ENCODE results near the gene SEPSECS.

SEPSECS gene

GRCh38 chr4:25154594-25155265 lies 5.5 kb downstream of the SEPSECS start:
- H3K9me3 ChIP-seq (ENCODE audit: control insufficient read depth, low read length), result no peaks in the 10 kb centered on the region

GRCh38 chr4:25146076-25146475 lies 14.2 kb downstream of the SEPSECS start:
- Histone ChIP-seq H3K9me3 (ENCODE audit: control insufficient read depth, low read length) (no peaks in the 10 kb centered on the region), H3K36me3 (ENCODE audit: control insufficient read depth, insufficient read depth, low read length, severe bottlenecking) (peaks cover 19% of the 10 kb centered on the region), H3K4me3 (ENCODE audit: low read length) (no peak overlapping the region), H3K27me3 (replicated peaks; ENCODE audit: control insufficient read depth, insufficient read depth, low read length) (no peaks in the 10 kb centered on the region), H3K4me1 (ENCODE audit: control insufficient read depth, insufficient read depth, low read length) (no peaks in the 10 kb centered on the region), H3K9ac (ENCODE audit: low read length) (no peak overlapping the region)
- no peak for DNase-seq (ENCODE audit: low read depth)

More at GRCh38 chr4:25154594-25155265, 5.5 kb downstream of the SEPSECS start:
- H3K9ac ChIP-seq (ENCODE audit: low read length), result no peak overlapping the region
- H3K27me3 ChIP-seq (replicated peaks; ENCODE audit: control insufficient read depth, insufficient read depth, low read length), result no peaks in the 10 kb centered on the region
- no peak for DNase-seq (ENCODE audit: low read depth)
- peaks cover 20% of the 10 kb centered on the region for H3K36me3 ChIP-seq (ENCODE audit: control insufficient read depth, insufficient read depth, low read length, severe bottlenecking)
- no peak overlapping the region for H3K4me3 ChIP-seq (ENCODE audit: low read length)
- H3K4me1 ChIP-seq (ENCODE audit: control insufficient read depth, insufficient read depth, low read length), result peaks cover 5% of the 10 kb centered on the region

- Histone ChIP-seq H3K27me3 (replicated peaks; ENCODE audit: control insufficient read depth, insufficient read depth, low read length) (no peaks in the 10 kb centered on the region), H3K36me3 (ENCODE audit: control insufficient read depth, insufficient read depth, low read length, severe bottlenecking) (peaks cover 19% of the 10 kb centered on the region), H3K9me3 (ENCODE audit: control insufficient read depth, low read length) (no peaks in the 10 kb centered on the region), H3K4me3 (ENCODE audit: low read length) (no peak overlapping the region), H3K9ac (ENCODE audit: low read length) (no peak overlapping the region), H3K4me1 (ENCODE audit: control insufficient read depth, insufficient read depth, low read length) (no peaks in the 10 kb centered on the region)
- peak; percentile 64 for DNase-seq (ENCODE audit: low read depth)
Observed at GRCh38 chr4:25144870-25145481, 15.3 kb downstream of the SEPSECS start.

- no peak for DNase-seq (ENCODE audit: low read depth)
- peaks cover 26% of the 10 kb centered on the region for H3K36me3 ChIP-seq (ENCODE audit: control insufficient read depth, insufficient read depth, low read length, severe bottlenecking)
- no peak overlapping the region for H3K4me3 ChIP-seq (ENCODE audit: low read length)
- H3K9ac ChIP-seq (ENCODE audit: low read length), result no peak overlapping the region
- no peaks in the 10 kb centered on the region for H3K27me3 ChIP-seq (replicated peaks; ENCODE audit: control insufficient read depth, insufficient read depth, low read length)
- H3K4me1 ChIP-seq (ENCODE audit: control insufficient read depth, insufficient read depth, low read length), result no peaks in the 10 kb centered on the region
- H3K9me3 ChIP-seq (ENCODE audit: control insufficient read depth, low read length), result no peaks in the 10 kb centered on the region
Observed at GRCh38 chr4:25142468-25142867, 17.8 kb downstream of the SEPSECS start.

GRCh38 chr4:25141592-25141991 lies 18.7 kb downstream of the SEPSECS start:
- H3K9ac ChIP-seq (ENCODE audit: low read length), result no peak overlapping the region
- H3K4me1 ChIP-seq (ENCODE audit: control insufficient read depth, insufficient read depth, low read length), result no peaks in the 10 kb centered on the region
- H3K36me3 ChIP-seq (ENCODE audit: control insufficient read depth, insufficient read depth, low read length, severe bottlenecking), result peaks cover 26% of the 10 kb centered on the region
- DNase-seq (ENCODE audit: low read depth), result no peak
- H3K4me3 ChIP-seq (ENCODE audit: low read length), result no peak overlapping the region
- H3K27me3 ChIP-seq (replicated peaks; ENCODE audit: control insufficient read depth, insufficient read depth, low read length), result no peaks in the 10 kb centered on the region
- H3K9me3 ChIP-seq (ENCODE audit: control insufficient read depth, low read length), result no peaks in the 10 kb centered on the region

- Histone ChIP-seq H3K4me1 (ENCODE audit: control insufficient read depth, insufficient read depth, low read length) (peaks cover 9% of the 10 kb centered on the region), H3K4me3 (ENCODE audit: low read length) (no peak overlapping the region), H3K9me3 (ENCODE audit: control insufficient read depth, low read length) (no peaks in the 10 kb centered on the region), H3K36me3 (ENCODE audit: control insufficient read depth, insufficient read depth, low read length, severe bottlenecking) (peaks cover 10% of the 10 kb centered on the region), H3K9ac (ENCODE audit: low read length) (no peak overlapping the region), H3K27me3 (replicated peaks; ENCODE audit: control insufficient read depth, insufficient read depth, low read length) (no peaks in the 10 kb centered on the region)
- DNase-seq (ENCODE audit: low read depth), result no peak
Observed at GRCh38 chr4:25133132-25133531, 27.1 kb downstream of the SEPSECS start.

- H3K9me3 ChIP-seq (ENCODE audit: control insufficient read depth, low read length), result no peaks in the 10 kb centered on the region
- no peaks in the 10 kb centered on the region for H3K27me3 ChIP-seq (replicated peaks; ENCODE audit: control insufficient read depth, insufficient read depth, low read length)
- H3K4me3 ChIP-seq (ENCODE audit: low read length), result no peak overlapping the region
- H3K36me3 ChIP-seq (ENCODE audit: control insufficient read depth, insufficient read depth, low read length, severe bottlenecking), result peaks cover 8% of the 10 kb centered on the region
- DNase-seq (ENCODE audit: low read depth), result no peak
- no peak overlapping the region for H3K9ac ChIP-seq (ENCODE audit: low read length)
- peaks cover 9% of the 10 kb centered on the region for H3K4me1 ChIP-seq (ENCODE audit: control insufficient read depth, insufficient read depth, low read length)
Observed at GRCh38 chr4:25131926-25132325, 28.3 kb downstream of the SEPSECS start.

GRCh38 chr4:25131381-25131780 lies 28.9 kb downstream of the SEPSECS start:
- Histone ChIP-seq H3K27me3 (replicated peaks; ENCODE audit: control insufficient read depth, insufficient read depth, low read length) (no peaks in the 10 kb centered on the region), H3K36me3 (ENCODE audit: control insufficient read depth, insufficient read depth, low read length, severe bottlenecking) (peaks cover 8% of the 10 kb centered on the region), H3K9ac (ENCODE audit: low read length) (no peak overlapping the region), H3K9me3 (ENCODE audit: control insufficient read depth, low read length) (no peaks in the 10 kb centered on the region), H3K4me1 (ENCODE audit: control insufficient read depth, insufficient read depth, low read length) (peaks cover 9% of the 10 kb centered on the region), H3K4me3 (ENCODE audit: low read length) (no peak overlapping the region)
- no peak for DNase-seq (ENCODE audit: low read depth)

- DNase-seq (ENCODE audit: low read depth), result no peak
- Histone ChIP-seq H3K4me1 (ENCODE audit: control insufficient read depth, insufficient read depth, low read length) (peaks cover 9% of the 10 kb centered on the region), H3K4me3 (ENCODE audit: low read length) (no peak overlapping the region), H3K9me3 (ENCODE audit: control insufficient read depth, low read length) (no peaks in the 10 kb centered on the region), H3K27me3 (replicated peaks; ENCODE audit: control insufficient read depth, insufficient read depth, low read length) (no peaks in the 10 kb centered on the region), H3K36me3 (ENCODE audit: control insufficient read depth, insufficient read depth, low read length, severe bottlenecking) (peaks cover 19% of the 10 kb centered on the region), H3K9ac (ENCODE audit: low read length) (no peak overlapping the region)
Observed at GRCh38 chr4:25129917-25130316, 30.3 kb downstream of the SEPSECS start.

GRCh38 chr4:25128671-25129070 lies 31.6 kb downstream of the SEPSECS start:
- Histone ChIP-seq H3K9me3 (ENCODE audit: control insufficient read depth, low read length) (no peaks in the 10 kb centered on the region), H3K4me3 (ENCODE audit: low read length) (no peak overlapping the region), H3K36me3 (ENCODE audit: control insufficient read depth, insufficient read depth, low read length, severe bottlenecking) (peaks cover 31% of the 10 kb centered on the region), H3K9ac (ENCODE audit: low read length) (no peak overlapping the region), H3K4me1 (ENCODE audit: control insufficient read depth, insufficient read depth, low read length) (peaks cover 9% of the 10 kb centered on the region), H3K27me3 (replicated peaks; ENCODE audit: control insufficient read depth, insufficient read depth, low read length) (no peaks in the 10 kb centered on the region)
- DNase-seq (ENCODE audit: low read depth), result no peak

- Histone ChIP-seq H3K27me3 (replicated peaks; ENCODE audit: control insufficient read depth, insufficient read depth, low read length) (no peaks in the 10 kb centered on the region), H3K9me3 (ENCODE audit: control insufficient read depth, low read length) (no peaks in the 10 kb centered on the region), H3K4me3 (ENCODE audit: low read length) (no peak overlapping the region), H3K9ac (ENCODE audit: low read length) (no peak overlapping the region), H3K4me1 (ENCODE audit: control insufficient read depth, insufficient read depth, low read length) (no peaks in the 10 kb centered on the region), H3K36me3 (ENCODE audit: control insufficient read depth, insufficient read depth, low read length, severe bottlenecking) (peaks cover 36% of the 10 kb centered on the region)
- DNase-seq (ENCODE audit: low read depth), result no peak
Observed at GRCh38 chr4:25123236-25123635, 37.0 kb downstream of the SEPSECS start.
